ENCODE data around the gene TICRR.

Gene TICRR

DNA sequence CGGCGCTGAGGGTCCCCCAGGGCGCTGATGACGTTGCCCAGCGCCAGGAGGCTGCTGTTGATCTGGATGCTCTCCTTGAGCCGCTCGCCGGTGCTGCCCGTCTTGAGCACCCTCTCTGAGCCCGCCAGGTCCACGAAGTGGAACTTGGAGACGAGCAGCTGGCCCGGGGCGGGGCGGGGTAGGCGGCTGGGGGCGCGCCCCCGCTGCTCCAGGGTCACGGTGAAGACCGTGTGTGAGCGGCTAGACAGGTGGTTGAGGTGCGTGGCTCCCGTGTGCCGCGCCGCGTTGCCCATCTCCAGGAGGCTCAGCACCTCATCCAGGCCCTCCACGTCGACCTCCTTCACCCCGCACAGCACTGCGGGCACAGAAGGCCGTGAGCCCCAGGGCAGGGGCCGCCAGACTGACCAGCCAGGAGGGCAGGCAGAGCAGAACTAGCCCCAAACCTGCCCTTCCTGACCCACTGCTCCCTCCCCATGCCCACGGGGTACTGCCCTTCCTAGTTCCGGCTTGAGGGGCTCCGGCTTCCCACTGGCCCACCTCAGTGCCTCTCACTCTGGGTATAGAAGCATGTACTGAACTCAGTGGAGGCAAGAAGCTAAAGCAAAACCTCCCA lies 73.8 kb downstream of the TICRR start:
- no peak for TF ChIP-seq PAX5 (IDR thresholded peaks at IDR 0.05; ENCODE audit: insufficient read depth, low read length, severe bottlenecking)
- no peak for TF ChIP-seq SPI1 (IDR thresholded peaks at IDR 0.05; ENCODE audit: low read depth, low read length)
- no peak for TF ChIP-seq TAF1 (IDR thresholded peaks at IDR 0.05; ENCODE audit: low read depth, low read length)
- no peak for TF ChIP-seq POLR2AphosphoS5 (IDR thresholded peaks at IDR 0.05; ENCODE audit: low read depth, low read length)
- TF ChIP-seq POLR2A (IDR thresholded peaks at IDR 0.05; ENCODE audit: low read depth, low read length) = no peak
- TF ChIP-seq POU2F2 (IDR thresholded peaks at IDR 0.05; ENCODE audit: low read depth, low read length) = no peak
- DNase-seq (ENCODE audit: insufficient read length, low spot score) (no peak), FAIRE-seq (no peak)

DNA sequence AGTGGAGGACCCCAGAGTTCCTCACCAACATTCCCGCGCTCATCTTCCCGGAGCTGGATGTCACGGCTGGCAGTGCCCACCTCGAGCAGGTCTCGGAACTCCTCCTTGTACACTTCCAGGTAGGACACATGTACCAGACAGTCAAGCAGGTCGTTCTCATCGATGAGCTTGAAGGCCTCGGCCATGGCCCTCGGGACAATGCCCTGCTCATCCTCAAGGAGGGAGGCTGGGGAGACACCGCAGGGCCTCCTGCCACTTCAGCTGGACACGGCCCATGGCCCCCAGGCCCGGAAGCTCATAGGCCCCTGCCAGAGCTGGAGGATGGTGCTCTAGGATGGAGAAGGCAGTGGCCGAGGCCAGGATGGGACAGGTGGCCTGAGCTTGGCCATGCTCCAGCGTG lies 74.4 kb downstream of the TICRR start:
- DNase-seq (ENCODE audit: insufficient read length, low spot score) = no peak
- FAIRE-seq = no peak

DNA sequence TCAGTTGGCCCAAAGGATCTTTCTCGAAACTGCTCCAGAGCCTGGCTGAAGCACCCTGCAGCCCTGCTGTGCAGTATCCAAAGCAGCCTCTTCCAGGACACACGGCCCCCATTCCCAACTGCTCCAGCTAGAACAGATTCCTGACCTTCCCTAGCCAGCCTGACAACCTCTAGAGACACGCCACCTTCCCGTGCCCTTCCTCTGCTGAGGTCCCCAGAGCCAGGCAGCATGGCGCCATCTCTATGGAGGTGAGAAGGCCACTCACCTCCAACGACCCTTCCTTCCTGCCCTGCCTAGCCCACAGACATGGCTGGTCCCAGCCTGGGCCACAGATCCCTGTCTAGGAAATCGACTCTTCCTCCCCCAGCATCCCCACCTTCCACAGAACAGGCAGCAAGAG lies 76.9 kb downstream of the TICRR start:
- no peak for FAIRE-seq
- TF ChIP-seq POLR2AphosphoS5 (IDR thresholded peaks at IDR 0.05; ENCODE audit: low read depth, low read length) (no peak), POLR2A (IDR thresholded peaks at IDR 0.05; ENCODE audit: low read depth, low read length) (no peak), TAF1 (IDR thresholded peaks at IDR 0.05; ENCODE audit: low read depth, low read length) (no peak), SPI1 (IDR thresholded peaks at IDR 0.05; ENCODE audit: low read depth, low read length) (no peak), PAX5 (IDR thresholded peaks at IDR 0.05; ENCODE audit: insufficient read depth, low read length, severe bottlenecking) (no peak), POU2F2 (IDR thresholded peaks at IDR 0.05; ENCODE audit: low read depth, low read length) (no peak)
- no peak for DNase-seq (ENCODE audit: insufficient read length, low spot score)

More for the DNA sequence above, 74.4 kb downstream of the TICRR start:
- TF ChIP-seq TAF1 (IDR thresholded peaks at IDR 0.05; ENCODE audit: low read depth, low read length) = no peak
- TF ChIP-seq PAX5 (IDR thresholded peaks at IDR 0.05; ENCODE audit: insufficient read depth, low read length, severe bottlenecking) = no peak
- TF ChIP-seq POLR2AphosphoS5 (IDR thresholded peaks at IDR 0.05; ENCODE audit: low read depth, low read length) = no peak
- no peak for TF ChIP-seq POLR2A (IDR thresholded peaks at IDR 0.05; ENCODE audit: low read depth, low read length)
- TF ChIP-seq POU2F2 (IDR thresholded peaks at IDR 0.05; ENCODE audit: low read depth, low read length) = no peak
- TF ChIP-seq SPI1 (IDR thresholded peaks at IDR 0.05; ENCODE audit: low read depth, low read length) = no peak

DNA sequence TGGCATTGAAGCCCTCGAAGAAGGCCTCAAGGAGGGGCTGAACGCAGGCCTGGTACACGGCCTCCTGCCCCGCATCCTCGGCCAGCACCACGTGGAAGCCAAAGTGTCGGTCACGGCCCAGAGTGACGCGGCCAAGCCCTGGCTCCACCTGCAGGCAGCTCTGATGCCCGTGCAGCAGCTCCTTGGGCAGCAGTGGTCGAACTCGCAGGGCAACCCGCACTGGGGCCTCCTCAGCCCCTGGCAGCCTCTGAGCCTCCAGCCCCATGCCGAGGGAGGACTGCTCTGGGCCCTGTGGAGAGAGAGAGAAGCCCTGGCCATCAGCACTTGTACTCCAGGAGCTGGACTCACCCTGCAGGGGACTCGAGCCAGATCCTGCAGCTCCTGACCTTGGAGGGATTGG lies 77.4 kb downstream of the TICRR start:
- TF ChIP-seq POLR2AphosphoS5 (IDR thresholded peaks at IDR 0.05; ENCODE audit: low read depth, low read length) = no peak
- no peak for TF ChIP-seq TAF1 (IDR thresholded peaks at IDR 0.05; ENCODE audit: low read depth, low read length)
- TF ChIP-seq SPI1 (IDR thresholded peaks at IDR 0.05; ENCODE audit: low read depth, low read length) = no peak
- TF ChIP-seq POLR2A (IDR thresholded peaks at IDR 0.05; ENCODE audit: low read depth, low read length) = no peak
- TF ChIP-seq POU2F2 (IDR thresholded peaks at IDR 0.05; ENCODE audit: low read depth, low read length) = no peak
- TF ChIP-seq PAX5 (IDR thresholded peaks at IDR 0.05; ENCODE audit: insufficient read depth, low read length, severe bottlenecking) = no peak
- no peak for DNase-seq (ENCODE audit: insufficient read length, low spot score)
- no peak for FAIRE-seq

DNA sequence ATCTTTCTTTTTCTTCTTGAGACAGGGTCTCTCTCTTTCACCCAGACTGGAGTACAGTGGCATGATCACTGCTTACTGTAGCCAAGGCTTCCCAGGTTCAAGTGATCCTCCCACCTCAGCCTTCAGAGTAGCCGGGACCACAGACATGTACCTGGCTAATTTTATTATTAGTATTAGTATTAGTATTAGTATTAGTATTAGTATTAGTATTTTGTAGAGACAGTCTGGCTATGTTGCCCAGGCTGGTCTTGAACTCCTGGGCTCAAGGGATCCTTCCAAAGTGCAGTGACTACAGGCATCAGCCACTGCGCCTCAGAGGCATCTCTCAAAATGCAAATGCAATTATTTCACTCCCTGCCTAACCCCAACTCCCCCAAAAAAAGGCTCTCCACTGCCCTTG lies 78.3 kb downstream of the TICRR start:
- DNase-seq (ENCODE audit: insufficient read length, low spot score) (no peak), FAIRE-seq (no peak)
- TF ChIP-seq POLR2AphosphoS5 (IDR thresholded peaks at IDR 0.05; ENCODE audit: low read depth, low read length) = no peak
- no peak for TF ChIP-seq SPI1 (IDR thresholded peaks at IDR 0.05; ENCODE audit: low read depth, low read length)
- no peak for TF ChIP-seq POLR2A (IDR thresholded peaks at IDR 0.05; ENCODE audit: low read depth, low read length)
- no peak for TF ChIP-seq TAF1 (IDR thresholded peaks at IDR 0.05; ENCODE audit: low read depth, low read length)
- no peak for TF ChIP-seq PAX5 (IDR thresholded peaks at IDR 0.05; ENCODE audit: insufficient read depth, low read length, severe bottlenecking)
- TF ChIP-seq POU2F2 (IDR thresholded peaks at IDR 0.05; ENCODE audit: low read depth, low read length) = no peak

DNA sequence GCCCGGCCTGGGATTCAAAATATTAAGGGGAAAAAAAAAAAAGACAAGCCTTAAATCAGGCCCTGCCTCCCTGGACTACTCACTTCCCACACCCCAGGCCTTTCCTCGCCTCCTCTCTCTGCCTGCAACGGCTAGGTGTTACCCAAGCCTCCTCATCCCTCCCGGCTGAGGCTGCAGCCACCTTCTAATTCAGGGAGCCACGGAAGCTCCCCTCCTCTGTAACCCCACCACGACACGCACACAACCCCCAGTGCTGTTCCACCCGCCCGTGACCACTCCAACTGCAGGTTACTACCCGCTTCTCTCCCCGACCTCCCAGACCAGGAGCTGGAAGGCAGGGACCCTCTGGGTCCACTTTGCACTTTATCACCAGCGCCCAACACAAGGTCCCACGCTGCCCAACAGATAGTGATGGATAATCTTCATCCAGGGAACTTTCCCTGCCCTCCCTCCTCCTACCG lies 79.1 kb downstream of the TICRR start:
- FAIRE-seq (no peak), DNase-seq (ENCODE audit: insufficient read length, low spot score) (no peak)
- TF ChIP-seq PAX5 (IDR thresholded peaks at IDR 0.05; ENCODE audit: insufficient read depth, low read length, severe bottlenecking) (no peak), POLR2AphosphoS5 (IDR thresholded peaks at IDR 0.05; ENCODE audit: low read depth, low read length) (no peak), SPI1 (IDR thresholded peaks at IDR 0.05; ENCODE audit: low read depth, low read length) (no peak), TAF1 (IDR thresholded peaks at IDR 0.05; ENCODE audit: low read depth, low read length) (no peak), POU2F2 (IDR thresholded peaks at IDR 0.05; ENCODE audit: low read depth, low read length) (no peak), POLR2A (IDR thresholded peaks at IDR 0.05; ENCODE audit: low read depth, low read length) (no peak)

DNA sequence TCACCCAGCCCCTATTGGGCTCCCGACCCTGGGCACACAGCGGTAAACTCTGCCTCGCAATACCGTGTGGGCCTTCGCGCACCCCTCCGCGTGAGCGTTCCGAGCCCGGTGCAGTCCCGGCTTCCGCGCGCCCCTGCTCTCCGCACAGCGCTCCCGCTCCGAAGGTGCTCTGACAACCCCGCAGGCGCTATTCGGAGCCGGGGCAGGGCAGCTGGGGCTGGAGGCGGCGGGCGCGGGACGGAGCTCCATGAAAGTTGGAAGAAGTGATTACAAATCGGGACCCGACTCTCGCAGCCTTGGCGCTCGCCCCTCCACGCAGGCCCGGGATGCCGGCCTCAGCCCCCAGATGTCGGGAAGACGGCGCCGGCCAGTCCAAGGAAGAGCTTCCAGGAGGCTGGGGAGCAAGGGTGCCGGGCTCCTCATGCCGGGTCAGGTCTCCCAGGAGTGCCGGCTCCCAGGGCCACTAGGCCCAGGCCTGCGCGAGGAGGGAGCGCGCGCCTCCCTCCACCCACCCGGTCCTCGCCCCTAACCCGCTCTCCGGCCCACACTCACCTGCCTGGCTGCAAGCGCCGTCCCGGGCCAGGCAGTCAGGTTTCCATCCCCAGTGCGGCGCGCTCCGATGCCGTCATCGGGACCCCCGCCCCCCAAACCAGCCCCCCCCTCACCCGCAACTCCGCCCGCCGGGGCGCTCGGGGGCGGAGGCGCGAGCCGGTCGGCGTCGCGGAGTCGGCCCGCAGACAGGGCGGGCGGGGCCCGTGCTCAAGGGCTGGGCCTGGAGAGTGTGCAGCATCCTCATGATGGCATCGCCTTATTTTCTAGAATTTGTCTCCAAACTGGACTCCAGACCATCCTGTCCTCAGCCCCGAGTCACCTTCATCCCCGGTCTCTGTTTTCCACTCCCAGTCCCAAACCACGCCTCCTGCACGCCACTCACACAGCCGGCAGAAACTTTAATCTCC lies 79.9 kb downstream of the TICRR start, which contains the start of gene KIF7:
TSS of gene KIF7 (minus strand) at position 621 of the 959 bp plus-strand sequence. CDS start 2,537 bp downstream, outside the sequence.
- TF ChIP-seq PAX5 (IDR thresholded peaks at IDR 0.05; ENCODE audit: insufficient read depth, low read length, severe bottlenecking) (no peak), POLR2AphosphoS5 (IDR thresholded peaks at IDR 0.05; ENCODE audit: low read depth, low read length) (no peak), SPI1 (IDR thresholded peaks at IDR 0.05; ENCODE audit: low read depth, low read length) (no peak), TAF1 (IDR thresholded peaks at IDR 0.05; ENCODE audit: low read depth, low read length) (no peak), POU2F2 (IDR thresholded peaks at IDR 0.05; ENCODE audit: low read depth, low read length) (no peak), POLR2A (IDR thresholded peaks at IDR 0.05; ENCODE audit: low read depth, low read length) (no peak)
- FAIRE-seq = peak; percentile 41
- peak; percentile 68 for DNase-seq (ENCODE audit: insufficient read length, low spot score)

DNA sequence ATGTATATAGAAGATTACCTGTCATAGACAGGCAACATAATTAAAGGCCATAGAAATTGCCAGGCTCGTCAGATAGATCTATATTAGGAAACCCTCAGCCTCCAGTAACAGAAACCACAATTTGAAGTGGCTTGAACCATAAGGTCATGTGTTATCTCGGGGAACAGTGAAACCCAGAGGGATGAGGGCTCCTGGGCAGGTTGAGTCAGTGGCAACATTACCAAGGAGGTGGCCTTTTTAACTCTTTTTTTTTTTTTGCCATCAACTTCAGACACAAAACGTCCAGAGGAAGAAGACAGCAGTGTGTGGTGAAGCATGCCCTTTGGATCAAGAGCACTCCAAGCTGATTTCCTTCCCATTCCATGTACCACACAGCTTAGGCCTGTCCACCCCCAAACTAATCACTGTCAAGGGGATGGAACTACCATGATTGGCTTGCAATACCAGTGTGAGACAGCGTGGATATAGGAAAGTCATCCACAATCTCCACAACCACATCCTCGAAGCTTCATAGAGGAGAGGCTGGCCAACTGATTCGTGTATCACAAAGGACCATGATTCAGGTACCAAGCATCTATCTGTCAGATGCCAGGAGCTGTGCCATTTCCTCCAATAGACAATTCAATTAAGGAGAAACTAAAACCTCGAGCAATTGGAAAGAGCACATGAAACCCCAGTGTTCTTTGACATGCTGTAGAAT lies 81.0 kb downstream of the TICRR start:
- FAIRE-seq = no peak
- TF ChIP-seq POU2F2 (IDR thresholded peaks at IDR 0.05; ENCODE audit: low read depth, low read length) (no peak), TAF1 (IDR thresholded peaks at IDR 0.05; ENCODE audit: low read depth, low read length) (no peak), SPI1 (IDR thresholded peaks at IDR 0.05; ENCODE audit: low read depth, low read length) (no peak), POLR2A (IDR thresholded peaks at IDR 0.05; ENCODE audit: low read depth, low read length) (no peak), POLR2AphosphoS5 (IDR thresholded peaks at IDR 0.05; ENCODE audit: low read depth, low read length) (no peak), PAX5 (IDR thresholded peaks at IDR 0.05; ENCODE audit: insufficient read depth, low read length, severe bottlenecking) (no peak)
- DNase-seq (ENCODE audit: insufficient read length, low spot score) = no peak

All from GM12891 (cell line).